ENCODE results near the gene LPA.

Gene LPA

DNA sequence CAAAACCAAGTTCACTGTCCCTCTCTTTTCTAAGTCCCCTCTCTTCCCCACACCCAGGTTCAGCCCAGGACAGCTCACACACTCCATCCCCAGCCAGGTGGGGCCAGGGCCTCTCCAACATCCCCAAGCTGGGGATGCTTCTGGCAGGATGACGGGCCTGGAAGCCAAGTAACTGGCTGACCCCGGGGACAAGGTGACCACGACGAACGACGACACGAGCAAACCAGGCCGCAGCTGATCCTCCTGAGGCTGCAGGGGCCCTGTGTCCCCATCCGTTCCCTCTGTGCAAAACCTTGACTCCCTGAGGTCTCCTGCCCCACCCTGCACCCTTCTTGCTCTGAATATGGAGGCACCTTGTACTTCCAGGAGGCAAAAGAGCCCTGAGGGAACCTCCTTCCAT, 26.4 kb upstream of the LPA start:
- TF ChIP-seq CEBPB (IDR thresholded peaks at IDR 0.05) = no peak
- TF ChIP-seq CREB1 (IDR thresholded peaks at IDR 0.05; ENCODE audit: low read depth) = no peak
- TF ChIP-seq NFIC (IDR thresholded peaks at IDR 0.05) = no peak
- no peak for TF ChIP-seq REST (IDR thresholded peaks at IDR 0.05; ENCODE audit: low read depth)

- TF ChIP-seq TAF1 (IDR thresholded peaks at IDR 0.05; ENCODE audit: low read depth) = no peak
- TF ChIP-seq, protein P1, sequence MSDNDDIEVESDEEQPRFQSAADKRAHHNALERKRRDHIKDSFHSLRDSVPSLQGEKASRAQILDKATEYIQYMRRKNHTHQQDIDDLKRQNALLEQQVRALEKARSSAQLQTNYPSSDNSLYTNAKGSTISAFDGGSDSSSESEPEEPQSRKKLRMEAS (IDR thresholded peaks at IDR 0.05) = no peak
- no peak for TF ChIP-seq FOXM1 (IDR thresholded peaks at IDR 0.05; ENCODE audit: borderline replicate concordance, low read depth)
- TF ChIP-seq RAD21 (IDR thresholded peaks at IDR 0.05; ENCODE audit: low read depth) = no peak
- TF ChIP-seq NFIC (IDR thresholded peaks at IDR 0.05) = no peak
- TF ChIP-seq, protein P2, sequence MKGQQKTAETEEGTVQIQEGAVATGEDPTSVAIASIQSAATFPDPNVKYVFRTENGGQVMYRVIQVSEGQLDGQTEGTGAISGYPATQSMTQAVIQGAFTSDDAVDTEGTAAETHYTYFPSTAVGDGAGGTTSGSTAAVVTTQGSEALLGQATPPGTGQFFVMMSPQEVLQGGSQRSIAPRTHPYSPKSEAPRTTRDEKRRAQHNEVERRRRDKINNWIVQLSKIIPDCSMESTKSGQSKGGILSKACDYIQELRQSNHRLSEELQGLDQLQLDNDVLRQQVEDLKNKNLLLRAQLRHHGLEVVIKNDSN (IDR thresholded peaks at IDR 0.05) = no peak
- no peak for TF ChIP-seq TCF12 (IDR thresholded peaks at IDR 0.05; ENCODE audit: low read depth)
- TF ChIP-seq CREB1 (IDR thresholded peaks at IDR 0.05; ENCODE audit: low read depth) = no peak
- TF ChIP-seq YY1 (IDR thresholded peaks at IDR 0.05; ENCODE audit: low read depth) = no peak
- TF ChIP-seq ZBTB7A (IDR thresholded peaks at IDR 0.05; ENCODE audit: low read depth) = no peak
- TF ChIP-seq EP300 (IDR thresholded peaks at IDR 0.05; ENCODE audit: borderline replicate concordance) = no peak
- TF ChIP-seq EGR1 (IDR thresholded peaks at IDR 0.05) = no peak
- TF ChIP-seq TEAD4 (IDR thresholded peaks at IDR 0.05) = no peak
Measured at GRCh38 chr6:160685762-160686450, 21.8 kb upstream of the LPA start.

- TF ChIP-seq, protein P2 (IDR thresholded peaks at IDR 0.05) = no peak
- TF ChIP-seq CEBPB (IDR thresholded peaks at IDR 0.05) (no peak), CREB1 (IDR thresholded peaks at IDR 0.05; ENCODE audit: low read depth) (no peak), EGR1 (IDR thresholded peaks at IDR 0.05) (no peak), TAF1 (IDR thresholded peaks at IDR 0.05; ENCODE audit: low read depth) (no peak), NFIC (IDR thresholded peaks at IDR 0.05) (no peak)
- TF ChIP-seq, protein P1 (IDR thresholded peaks at IDR 0.05) = no peak
Measured at GRCh38 chr6:160679402-160679769, 15.3 kb upstream of the LPA start.

DNA sequence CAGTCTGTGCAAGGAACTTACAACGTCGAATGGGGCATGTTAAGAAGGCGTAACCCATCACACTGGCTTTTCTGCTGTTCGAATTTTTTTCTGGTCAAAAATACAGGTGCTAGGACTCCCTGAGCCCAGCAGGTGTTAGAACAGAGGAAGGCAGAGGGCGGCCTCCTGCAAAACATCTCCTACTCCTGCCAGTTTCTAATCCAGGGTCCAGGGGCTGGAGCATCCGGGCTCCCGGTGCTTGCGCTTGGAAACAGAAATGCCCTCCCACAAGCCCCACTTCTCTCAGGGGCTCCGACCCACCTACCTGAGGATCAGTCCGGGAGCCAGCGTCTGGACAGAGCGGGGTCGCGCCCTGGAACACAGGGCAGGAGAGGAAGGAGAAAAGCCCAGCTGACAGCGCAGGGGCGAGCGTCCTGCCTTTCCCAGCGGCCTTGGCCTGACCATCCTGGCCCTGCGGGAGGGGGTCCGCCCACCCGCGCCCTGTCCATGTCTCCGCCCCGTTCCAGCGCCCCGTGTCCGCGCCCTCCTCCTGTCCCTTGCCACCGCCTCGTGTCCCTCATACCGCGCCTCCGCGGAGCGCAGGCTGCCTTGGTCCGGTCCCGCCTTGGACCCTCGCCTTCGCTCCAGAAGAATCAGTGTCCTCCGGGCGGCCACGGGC, 14.8 kb upstream of the LPA start:
- no peak for TF ChIP-seq TAF1 (IDR thresholded peaks at IDR 0.05; ENCODE audit: low read depth)
- TF ChIP-seq FOXM1 (IDR thresholded peaks at IDR 0.05; ENCODE audit: borderline replicate concordance, low read depth) = no peak
- TF ChIP-seq EP300 (IDR thresholded peaks at IDR 0.05; ENCODE audit: borderline replicate concordance) = no peak
- no peak for TF ChIP-seq CREB1 (IDR thresholded peaks at IDR 0.05; ENCODE audit: low read depth)
- no peak for TF ChIP-seq TCF12 (IDR thresholded peaks at IDR 0.05; ENCODE audit: low read depth)
- TF ChIP-seq, protein P2 (IDR thresholded peaks at IDR 0.05) = no peak
- TF ChIP-seq YY1 (IDR thresholded peaks at IDR 0.05; ENCODE audit: low read depth) = no peak
- TF ChIP-seq REST (IDR thresholded peaks at IDR 0.05; ENCODE audit: low read depth) = no peak
- TF ChIP-seq, protein P1 (IDR thresholded peaks at IDR 0.05) = no peak
- TF ChIP-seq TEAD4 (IDR thresholded peaks at IDR 0.05) = no peak
- no peak for TF ChIP-seq CEBPB (IDR thresholded peaks at IDR 0.05)

- TF ChIP-seq EGR1 (IDR thresholded peaks at IDR 0.05) (no peak), RAD21 (IDR thresholded peaks at IDR 0.05; ENCODE audit: low read depth) (no peak), REST (IDR thresholded peaks at IDR 0.05; ENCODE audit: low read depth) (no peak), YY1 (IDR thresholded peaks at IDR 0.05; ENCODE audit: low read depth) (no peak), TCF12 (IDR thresholded peaks at IDR 0.05; ENCODE audit: low read depth) (no peak), EP300 (IDR thresholded peaks at IDR 0.05; ENCODE audit: borderline replicate concordance) (no peak), TAF1 (IDR thresholded peaks at IDR 0.05; ENCODE audit: low read depth) (no peak), CEBPB (IDR thresholded peaks at IDR 0.05) (no peak), ZBTB7A (IDR thresholded peaks at IDR 0.05; ENCODE audit: low read depth) (no peak), FOXM1 (IDR thresholded peaks at IDR 0.05; ENCODE audit: borderline replicate concordance, low read depth) (no peak), NFIC (IDR thresholded peaks at IDR 0.05) (no peak)
- TF ChIP-seq, protein P1 (IDR thresholded peaks at IDR 0.05) = no peak
Measured at GRCh38 chr6:160678230-160678629, 14.2 kb upstream of the LPA start.

Measured in Ishikawa (cell line).